NCI-H345 treated with DMSO at 0.1 percent for 48 hours (cell line): ENCODE results near the gene GTF2H2C.
"Not testable (repeated sequence)": the region's sequence is repeated elsewhere in the genome, so short reads cannot be mapped to it uniquely, and the experiment has no call there.

Source experiments
- DNase-seq: peaks from one replicate; lab custom pipeline; 2025; ENCODE audit not compliant: unreplicated experiment; lab: John Stamatoyannopoulos, UW

Gene GTF2H2C

DNA sequence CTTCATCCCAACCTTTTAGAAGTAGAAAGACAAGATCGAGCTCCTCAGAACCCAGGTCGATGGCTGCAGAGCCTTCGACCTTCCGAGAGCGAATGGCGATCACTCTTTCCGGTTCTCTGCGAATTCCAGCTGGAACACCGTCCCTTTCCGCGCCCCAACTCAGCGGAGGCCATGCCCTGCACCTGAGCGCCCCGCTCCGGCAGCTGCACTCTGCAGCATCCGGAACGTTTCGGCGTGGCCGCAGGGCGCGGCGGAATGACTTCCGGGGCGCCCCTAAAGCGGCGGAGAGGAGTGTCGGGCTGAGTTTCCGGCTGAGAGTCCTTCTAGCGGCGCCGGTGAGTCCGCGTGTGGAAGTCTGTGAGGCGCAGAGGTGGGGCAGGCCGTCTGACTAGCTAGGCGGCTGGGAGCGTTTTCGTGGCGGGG lies at the start of gene GTF2H2C:
GTF2H2C (plus strand) TSS at position 284 of the 423 bp plus-strand sequence. CDS start 4,942 bp downstream, outside the sequence.
- DNase-seq, result not testable (repeated sequence)

DNA sequence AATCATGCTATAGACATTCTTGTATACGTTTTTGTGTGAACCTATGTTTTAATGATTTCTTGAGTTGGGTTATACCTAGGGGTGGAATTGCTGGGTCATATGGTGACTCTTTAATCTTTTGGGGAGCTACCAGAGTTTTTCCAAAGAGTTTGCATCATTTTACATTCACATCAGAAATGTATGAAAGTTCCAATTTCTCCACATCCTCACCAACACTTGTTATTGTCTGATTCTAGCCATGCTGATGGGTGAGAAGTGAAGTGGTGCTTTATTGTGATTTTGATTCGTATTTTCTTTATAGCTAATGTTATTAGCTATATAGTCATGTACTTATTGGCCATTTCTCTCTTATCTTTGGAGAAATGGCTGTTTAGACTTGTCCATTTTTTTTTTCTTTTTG lies 49.3 kb upstream of the GTF2H2C start:
- DNase-seq, result no peak

DNA sequence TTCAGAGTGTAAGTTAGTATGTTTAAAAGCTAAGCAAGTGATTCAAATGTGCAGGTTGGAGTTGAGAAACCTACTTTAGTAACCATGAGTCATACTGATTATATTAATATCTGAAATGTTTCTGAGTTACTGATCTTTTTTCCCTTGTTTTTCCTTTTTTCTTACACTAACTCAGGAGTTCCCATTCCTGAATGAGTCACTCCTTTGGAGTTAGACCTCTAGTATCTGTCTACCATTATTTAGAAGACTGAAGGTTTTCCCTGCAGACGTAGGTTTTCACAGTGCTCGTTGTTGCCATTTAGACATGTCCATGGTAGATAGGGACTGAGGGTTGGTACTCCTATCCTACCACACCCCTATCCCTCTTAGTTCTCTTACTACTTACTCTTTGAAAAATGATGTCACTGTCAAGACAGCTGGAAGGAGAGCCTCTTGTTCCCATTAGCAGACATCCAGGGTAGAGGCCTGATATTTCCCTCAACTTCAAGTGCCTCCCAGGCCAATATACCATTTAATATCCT lies 47.2 kb upstream of the GTF2H2C start:
- no peak for DNase-seq

DNA sequence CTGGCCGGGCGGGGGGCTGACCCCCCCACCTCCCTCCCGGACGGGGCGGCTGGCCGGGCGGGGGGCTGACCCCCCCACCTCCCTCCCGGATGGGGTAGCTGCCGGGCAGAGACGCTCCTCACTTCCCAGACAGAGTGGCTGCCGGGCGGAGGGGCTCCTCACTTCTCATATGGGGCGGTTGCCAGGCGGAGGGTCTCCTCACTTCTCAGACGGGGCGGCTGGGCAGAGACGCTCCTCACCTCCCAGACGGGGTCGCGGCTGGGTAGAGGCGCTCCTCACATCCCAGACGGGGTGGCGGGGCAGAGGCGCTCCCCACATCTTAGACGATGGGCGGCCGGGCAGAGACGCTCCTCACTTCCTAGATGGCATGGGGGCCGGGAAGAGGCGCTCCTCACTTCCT lies 44.4 kb upstream of the GTF2H2C start:
- not testable (repeated sequence) for DNase-seq

DNA sequence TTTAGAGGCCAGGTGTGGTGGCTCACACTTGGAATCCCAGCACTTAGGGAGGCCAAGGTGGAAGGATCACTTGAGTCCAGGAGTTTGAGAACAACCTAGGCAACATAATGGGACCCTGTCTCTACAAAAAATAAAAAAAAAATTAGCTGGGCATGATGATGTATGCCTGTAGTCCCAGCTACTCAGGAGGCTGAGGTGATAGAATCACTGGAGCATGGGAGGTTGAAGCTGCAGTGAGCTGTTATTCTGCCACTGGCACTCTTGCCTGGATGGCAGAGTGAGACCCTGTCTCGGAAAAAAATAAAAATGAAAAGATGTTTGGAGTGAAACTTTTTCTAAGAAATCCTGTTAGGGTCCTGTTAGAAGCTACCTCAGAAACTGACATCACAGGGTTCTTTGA lies 43.2 kb upstream of the GTF2H2C start:
- no peak for DNase-seq

DNA sequence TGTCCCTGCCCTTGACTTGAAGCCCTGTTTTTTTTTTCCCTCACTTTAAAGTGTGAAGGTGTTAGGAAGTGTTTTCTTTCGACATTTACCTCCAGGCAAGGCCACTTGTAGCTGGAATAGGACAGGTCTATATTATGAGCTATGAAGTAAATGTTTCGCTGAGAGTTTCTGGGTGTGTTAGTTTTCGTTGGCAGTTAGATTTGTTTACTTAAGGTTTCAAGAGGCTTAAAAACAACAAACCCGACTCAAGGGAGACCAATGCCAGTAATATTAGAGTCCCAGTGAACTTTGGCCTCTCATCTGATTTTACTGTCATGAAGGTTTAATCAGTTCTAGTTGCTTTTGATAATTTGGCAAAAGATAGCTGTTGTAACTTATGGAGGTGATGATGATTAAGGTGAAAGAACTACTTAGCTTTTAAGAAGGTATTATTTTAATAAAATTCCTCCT lies 42.2 kb upstream of the GTF2H2C start:
- DNase-seq, result peak; percentile 17

DNA sequence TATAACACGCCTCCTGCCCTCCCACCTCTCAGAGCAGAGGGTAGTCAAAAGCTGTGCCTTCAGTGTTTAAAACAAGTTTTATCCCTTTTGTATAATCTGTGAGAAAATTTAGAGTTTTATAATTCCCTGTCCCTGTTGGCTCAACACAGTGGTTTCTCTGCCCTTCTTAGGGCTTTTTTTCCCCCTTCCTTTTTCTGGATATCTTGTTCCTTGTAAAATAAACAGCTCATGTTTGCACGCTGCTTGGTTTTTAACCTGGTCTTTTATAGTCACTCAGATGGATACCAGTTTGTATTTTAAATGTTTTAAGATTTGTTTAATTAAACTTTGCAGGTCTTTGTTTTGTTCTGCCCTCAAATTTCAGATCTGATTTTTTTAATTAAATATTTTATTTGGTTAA lies 40.7 kb upstream of the GTF2H2C start:
- no peak for DNase-seq

DNA sequence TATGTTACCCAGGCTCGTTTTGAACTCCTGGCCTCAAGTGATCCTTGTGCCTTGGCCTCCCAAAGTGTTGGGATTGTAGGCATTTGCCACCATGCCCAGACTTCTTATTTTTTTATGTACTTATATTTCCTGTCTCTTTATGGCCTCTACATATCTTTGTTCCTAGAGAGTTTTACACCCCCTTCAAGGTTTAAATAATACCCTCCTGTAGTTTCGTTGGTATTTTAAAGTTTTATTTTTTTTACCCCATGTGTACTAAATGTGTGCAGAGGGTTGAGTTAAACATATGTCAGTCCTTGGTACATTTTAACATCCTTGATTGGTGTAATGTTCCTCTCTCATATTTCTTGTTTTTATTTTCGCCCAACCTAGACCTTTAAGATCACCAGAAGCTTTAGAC lies 38.0 kb upstream of the GTF2H2C start:
- no peak for DNase-seq

DNA sequence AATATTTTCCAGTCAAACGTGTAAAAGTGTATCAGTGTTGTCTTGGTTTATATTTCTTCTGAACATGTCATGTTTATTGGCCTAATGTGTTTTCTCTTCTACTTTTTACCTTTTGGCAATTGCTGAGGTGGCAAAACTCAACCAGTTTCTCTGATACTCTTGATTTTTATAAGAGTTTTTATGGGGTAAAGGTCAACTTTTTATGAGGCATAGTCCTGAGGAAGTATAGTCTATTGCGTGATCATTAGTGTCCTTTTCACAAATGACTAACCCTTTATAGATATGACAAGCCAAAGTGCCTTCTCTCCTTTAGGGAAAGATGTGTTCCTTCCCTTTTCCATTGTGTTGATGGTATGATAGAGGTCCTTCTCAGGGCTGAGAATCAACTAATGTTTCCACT lies 34.5 kb upstream of the GTF2H2C start:
- DNase-seq, result no peak

DNA sequence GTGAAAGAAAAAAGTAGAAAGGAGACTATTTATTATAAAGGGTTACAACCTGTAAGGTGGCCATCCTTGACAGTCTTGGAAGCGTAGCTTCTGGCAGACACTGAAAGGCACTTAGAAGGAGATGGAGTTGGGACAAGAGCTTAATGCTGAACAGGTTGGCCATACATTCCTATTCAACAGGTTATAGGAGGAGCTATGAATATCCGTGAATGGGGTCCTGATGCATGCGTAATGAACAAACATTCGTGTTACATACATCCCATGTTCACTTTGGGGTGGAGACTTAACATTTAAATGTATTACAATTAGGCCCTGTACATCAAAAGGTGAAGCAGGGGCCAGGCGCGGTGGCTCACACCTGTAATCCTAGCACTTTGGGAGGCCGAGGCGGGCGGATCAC lies 33.3 kb upstream of the GTF2H2C start:
- DNase-seq, result no peak

DNA sequence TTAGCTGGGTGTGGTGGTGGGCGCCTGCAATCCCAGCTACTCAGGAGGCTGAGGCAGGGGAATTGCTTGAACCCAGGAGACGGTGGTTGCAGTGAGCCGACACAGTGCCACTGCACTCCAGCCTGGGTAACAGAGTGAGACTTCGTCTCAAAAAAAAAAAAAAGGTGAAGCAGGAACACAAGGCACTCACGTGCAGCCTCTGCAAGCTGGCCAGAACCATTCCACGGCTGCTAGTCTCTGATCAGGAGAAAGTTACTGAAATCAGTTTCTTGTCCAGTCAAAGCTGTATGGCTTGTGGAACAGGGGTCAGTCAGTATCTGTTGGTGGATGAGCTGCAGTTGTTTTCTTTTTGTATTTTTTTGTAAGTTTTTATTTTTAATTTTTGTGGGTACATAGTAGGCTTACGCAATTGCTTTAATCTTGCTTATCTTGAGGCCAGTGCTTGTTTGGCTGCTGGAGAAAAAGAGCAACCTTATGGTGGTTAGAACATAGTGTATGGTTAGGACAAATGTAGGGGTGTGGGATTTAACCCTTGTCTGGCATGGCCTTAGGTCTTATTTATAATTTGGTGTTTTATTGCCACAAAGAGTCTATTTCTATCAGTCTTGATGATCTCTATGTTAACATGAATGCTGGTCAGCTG lies 32.7 kb upstream of the GTF2H2C start:
- DNase-seq, result no peak

DNA sequence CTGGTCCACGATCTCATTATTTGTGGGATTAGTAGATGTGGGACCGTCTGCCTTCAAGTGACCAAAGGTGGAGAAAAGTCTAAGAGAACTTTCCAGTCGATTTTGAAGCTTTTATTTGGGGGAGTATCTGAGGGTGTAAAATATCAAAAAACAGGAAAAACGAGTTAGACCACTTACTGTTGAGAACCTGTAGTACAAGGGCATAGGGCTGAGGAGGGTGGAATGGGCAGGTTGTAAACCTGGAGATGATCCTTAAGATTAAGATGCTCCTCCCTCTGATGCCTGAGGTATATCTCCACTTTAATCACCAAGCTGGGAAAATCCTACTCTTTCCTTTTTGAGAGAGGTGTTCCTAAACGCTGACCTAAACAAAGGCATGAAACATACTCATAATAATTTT lies 32.0 kb upstream of the GTF2H2C start:
- no peak for DNase-seq

DNA sequence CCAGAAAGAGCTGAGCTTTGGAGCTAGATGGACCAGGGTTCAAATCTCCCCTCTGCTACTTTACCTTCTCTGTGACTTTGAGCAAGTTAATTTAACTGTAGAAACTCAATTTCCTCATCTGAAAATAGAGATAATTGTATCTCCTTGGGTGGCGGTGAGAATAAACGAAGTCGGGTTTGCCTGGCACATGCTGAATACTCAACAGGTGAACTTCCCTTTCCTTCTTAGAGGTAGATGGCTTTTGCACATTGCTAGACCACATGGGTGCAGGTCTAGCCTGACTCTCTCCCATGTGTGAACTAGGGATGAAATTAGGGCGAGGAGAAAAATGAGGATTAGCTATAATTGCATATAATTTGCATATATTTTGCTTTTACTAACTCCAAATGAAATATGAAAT lies 31.4 kb upstream of the GTF2H2C start:
- no peak for DNase-seq

DNA sequence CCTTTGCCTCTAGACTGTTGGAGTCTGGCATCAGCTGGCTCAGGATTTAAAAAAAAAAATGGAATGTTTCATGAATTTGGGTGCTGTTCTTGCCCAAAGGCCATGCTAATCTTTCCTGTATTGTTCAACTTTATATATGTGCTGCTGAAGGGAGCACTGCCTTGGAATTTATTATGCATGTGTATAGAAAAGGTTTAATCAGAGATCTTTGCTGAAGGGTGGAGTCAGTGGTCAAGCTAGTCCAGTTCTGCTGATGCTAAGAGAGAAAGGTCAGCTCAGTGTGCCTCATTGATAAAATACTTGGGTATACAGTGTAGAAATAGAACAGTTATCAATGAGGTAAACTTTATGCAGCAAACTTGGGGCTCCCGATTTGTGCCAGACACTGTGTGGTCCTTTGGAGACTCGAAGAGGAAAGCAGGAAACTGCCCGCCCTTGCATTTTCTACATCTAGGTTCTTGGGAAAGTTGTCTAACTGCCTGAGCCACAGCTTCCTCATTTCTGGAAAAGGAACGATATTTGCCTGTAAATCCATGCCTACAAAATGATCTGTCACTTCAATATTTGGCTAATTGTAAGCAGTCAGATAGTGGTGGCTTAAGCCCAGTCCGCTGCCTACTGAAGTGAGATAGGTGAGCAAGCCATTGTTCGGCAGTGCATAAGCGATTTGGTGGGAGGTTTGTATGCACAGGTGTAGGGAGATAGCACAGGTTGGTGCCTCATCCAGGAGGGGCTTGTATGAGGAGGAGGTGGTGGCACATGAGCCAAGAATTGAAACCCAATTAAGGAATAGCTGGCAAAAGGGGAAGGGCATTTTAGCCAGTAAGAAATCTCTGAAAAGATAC lies 29.2 kb upstream of the GTF2H2C start:
- no peak for DNase-seq

DNA sequence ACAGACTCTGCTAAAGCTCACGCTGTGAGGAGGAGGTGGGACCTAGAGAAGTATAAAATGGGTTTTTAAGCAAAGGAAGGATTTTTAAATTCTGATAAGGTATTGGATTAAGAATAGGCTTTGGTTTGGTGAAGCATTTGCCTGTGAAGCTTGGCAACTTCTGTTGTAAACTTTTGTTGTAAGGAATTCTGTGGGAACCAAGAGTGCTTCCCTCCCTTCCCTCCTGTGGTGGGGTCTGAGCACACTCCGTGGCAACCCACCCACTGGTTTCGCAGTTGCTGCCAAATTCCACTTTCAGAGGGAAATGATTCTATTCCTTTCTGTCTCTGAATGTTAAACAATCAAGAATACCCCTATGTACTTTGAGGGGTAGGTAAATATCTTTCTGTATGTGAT lies 28.6 kb upstream of the GTF2H2C start:
- no peak for DNase-seq

DNA sequence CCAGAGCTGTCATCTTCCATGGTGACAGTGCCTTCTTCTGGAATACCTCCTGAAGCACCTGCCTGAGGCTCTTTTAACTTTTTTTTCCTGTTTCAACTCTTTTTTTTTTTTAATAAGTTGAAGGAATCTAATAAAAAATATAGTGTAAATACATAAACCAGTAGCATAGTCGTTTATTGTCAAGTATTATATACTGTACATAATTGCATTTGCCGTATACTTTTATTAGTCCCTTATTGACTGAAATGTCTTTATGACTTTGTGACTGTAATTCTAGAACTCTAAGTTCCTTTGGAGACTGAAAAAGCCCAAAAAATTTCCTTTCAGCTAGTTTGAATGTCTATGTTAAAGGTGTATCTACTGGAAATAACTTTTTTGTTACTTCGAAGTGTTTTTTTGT lies 22.1 kb upstream of the GTF2H2C start:
- DNase-seq, result not testable (repeated sequence)

DNA sequence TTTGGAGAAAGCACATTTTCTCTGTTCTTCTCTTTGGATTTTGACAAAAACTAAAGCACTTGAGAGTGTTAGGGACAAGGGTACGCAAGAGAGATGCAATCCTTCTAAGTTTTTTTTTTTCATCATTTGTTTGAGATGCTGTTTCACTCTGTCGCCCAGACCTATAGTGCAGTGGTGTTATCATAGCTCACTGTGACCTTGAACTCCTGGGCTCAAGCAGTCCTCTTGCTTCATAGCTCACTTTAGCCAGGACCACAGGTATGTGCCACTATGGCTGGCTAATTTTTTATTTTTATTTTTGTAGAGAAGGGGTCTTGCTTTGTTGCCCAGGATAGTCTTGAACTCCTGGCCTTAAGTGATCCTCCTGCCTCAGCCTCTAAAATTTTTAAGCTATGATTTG lies 21.3 kb upstream of the GTF2H2C start:
- DNase-seq, result not testable (repeated sequence)

DNA sequence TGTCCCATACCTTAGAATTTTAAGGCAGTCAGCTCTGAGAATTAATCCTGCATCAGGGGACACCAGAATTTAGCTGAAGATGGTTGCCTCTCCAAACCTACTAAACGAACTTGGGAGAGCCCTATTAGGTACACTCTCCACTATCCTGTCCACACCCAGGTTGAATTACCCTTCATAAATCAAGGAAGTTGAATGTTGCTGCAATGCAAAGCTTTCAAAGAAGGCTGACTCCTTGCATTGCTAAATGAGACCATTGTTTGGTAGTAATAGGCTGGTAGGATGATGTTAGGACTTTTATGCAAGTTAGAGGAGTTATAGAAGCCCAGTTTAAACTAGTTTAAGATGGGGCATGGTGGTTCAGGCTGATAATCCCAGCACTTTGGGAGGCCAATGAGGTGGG lies 18.6 kb upstream of the GTF2H2C start:
- DNase-seq, result not testable (repeated sequence)

DNA sequence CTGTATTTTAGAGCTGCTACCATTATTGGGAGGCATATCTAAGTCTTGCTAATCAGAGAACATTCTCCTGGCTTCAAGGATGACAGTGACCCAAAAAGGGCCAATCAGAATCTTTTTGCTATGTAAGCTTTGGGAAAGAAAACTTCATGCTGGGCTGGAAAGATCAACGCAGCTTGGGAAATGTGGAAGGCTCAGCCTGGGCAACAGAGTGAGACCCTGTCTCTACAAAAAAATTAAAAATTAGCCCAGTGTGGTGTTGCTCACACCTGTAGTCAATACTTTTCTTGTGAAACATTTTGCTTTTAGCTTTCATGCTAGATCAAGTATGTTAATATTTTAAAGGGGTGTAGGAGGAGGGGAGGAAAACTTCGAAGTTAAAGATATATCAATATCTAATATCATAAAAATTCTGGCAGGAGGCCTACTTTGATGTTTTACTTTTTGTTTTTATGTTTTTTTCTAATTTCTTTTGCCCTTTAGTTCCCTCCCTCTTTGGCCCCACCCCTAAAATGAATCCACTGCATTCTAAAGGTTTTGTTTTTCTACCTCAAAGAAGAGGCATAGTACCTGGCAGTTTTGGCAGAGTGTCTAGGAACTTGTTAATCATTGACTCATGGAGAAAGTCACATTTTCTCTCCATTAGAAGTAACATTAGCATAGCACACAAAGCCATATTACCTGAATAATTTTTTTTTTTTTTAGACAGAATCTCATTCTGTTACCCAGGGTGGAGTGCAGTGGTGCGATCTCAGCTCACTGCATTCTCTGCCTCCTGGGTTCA lies 17.0 kb upstream of the GTF2H2C start:
- DNase-seq, result not testable (repeated sequence)

DNA sequence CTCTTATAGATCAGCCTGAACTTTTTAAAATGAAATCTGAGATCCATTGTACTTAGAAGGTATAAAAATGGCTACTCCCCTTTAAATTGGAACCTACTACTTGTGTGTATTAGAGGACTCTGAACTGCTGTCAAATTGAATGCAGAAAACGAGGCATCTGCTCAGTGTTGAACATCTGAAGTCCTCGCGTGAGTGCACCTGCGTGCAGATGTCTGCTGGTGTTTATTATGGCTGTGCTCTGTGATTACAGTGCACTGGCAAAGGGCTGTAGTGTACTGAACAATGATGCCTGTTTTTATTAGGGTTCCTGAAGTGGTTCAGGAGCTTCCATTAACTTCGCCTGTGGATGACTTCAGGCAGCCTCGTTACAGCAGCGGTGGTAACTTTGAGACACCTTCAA lies 15.4 kb upstream of the GTF2H2C start:
- DNase-seq, result not testable (repeated sequence)
